HepG2 (cell line): ENCODE results near the gene DCAF6. TPM values are rescaled to one million over a fixed set of nuclear protein-coding genes. Genes with fewer than 3 reads are reported as not detected.

ENCODE experiments used
- ATAC-seq: fragments of 200-7000 bp; cut with Tn5 transposase; 3 replicates; pipeline ENCODE4 v1.9.1; 2020; ENCODE audit warnings: mild to moderate bottlenecking, moderate library complexity
- BruUV-seq: library from RNA; stranded (reverse); fragments of 400-500 nt; replicated peaks from 2 replicates; lab custom pipeline; 2021; lab: Mats Ljungman, UMichigan
- CTCF ChIA-PET: fragments of 300-600 bp; formaldehyde crosslinking; extraction: SDS; loops from one replicate; lab custom pipeline; 2021; ENCODE audit warnings: low total read pairs, inconsistent platforms, low intra/inter-chr PET ratio; lab: Yijun Ruan, JAX
- POLR2A ChIA-PET: fragments of 350-600 bp; sonication (Branson Sonifier 250); formaldehyde crosslinking; loops from one replicate; lab custom pipeline; 2020; ENCODE audit warnings: antibody characterized with exemption, inconsistent platforms; lab: Yijun Ruan, JAX
- DNase-seq: peaks from one replicate; pipeline ENCODE4 v3.0.0-alpha.2; 2015; ENCODE audit warnings: low spot score
- FAIRE-seq: peaks from 3 replicates; lab custom pipeline; 2011; peaks lifted over from hg19 to GRCh38; lab: Jason Lieb, UNC
- H2AFZ ChIP-seq: one replicate; pipeline ENCODE4 v1.6.1; 2011; ENCODE audit warnings: low read length, inconsistent platforms
- H3K27ac ChIP-seq: fragments of 300-600 bp; 3 replicates; pipeline ENCODE4 v1.8.0; 2011; ENCODE audit warnings: mixed run types, mild to moderate bottlenecking, mixed read lengths, low read length, inconsistent platforms; ENCODE audit not compliant: insufficient read depth; ENCODE audit errors: extremely low read length
- H3K27me3 ChIP-seq, 2 experiments: fragments of 200-600 bp in 1 of 2; 2 replicates in 1 of 2; 3 replicates in 1 of 2; pipeline versions ENCODE4 v1.6.0 to v1.8.0; 2011; ENCODE audit warnings: low read length in 2 of 2, mild to moderate bottlenecking in 2 of 2, moderate library complexity in 2 of 2, inconsistent platforms in 1 of 2; ENCODE audit not compliant: insufficient read depth in 2 of 2, control insufficient read depth in 1 of 2
- H3K36me3 ChIP-seq, 2 experiments: fragments of 200-600 bp in 1 of 2; replicated peaks in 1 of 2; 2 replicates in 1 of 2; 3 replicates in 1 of 2; pipeline versions ENCODE4 v1.5.1 to v1.8.0; 2011; ENCODE audit warnings: low read length in 2 of 2, inconsistent platforms in 1 of 2; ENCODE audit not compliant: insufficient read depth in 2 of 2, control insufficient read depth in 1 of 2
- H3K4me1 ChIP-seq: 2 replicates; pipeline ENCODE4 v1.5.1; 2012; ENCODE audit warnings: low read length, inconsistent platforms; ENCODE audit not compliant: insufficient read depth
- H3K4me2 ChIP-seq: 2 replicates; pipeline ENCODE4 v1.6.0; 2011; ENCODE audit warnings: low read depth, low read length, inconsistent platforms
- H3K4me3 ChIP-seq, 3 experiments: fragments of 200-600 bp in 1 of 3; sonication (generic), shearing (Covaris generic) in 1 of 3; replicated peaks in 1 of 3; 2 replicates each; pipeline ENCODE4 v1.5.1; 2011 to 2016; ENCODE audit warnings: low read length in 3 of 3, inconsistent platforms in 2 of 3, low read depth in 2 of 3, mild to moderate bottlenecking in 2 of 3, control low read depth in 1 of 3, mixed read lengths in 1 of 3; ENCODE audit not compliant: insufficient read depth in 1 of 3
- H3K79me2 ChIP-seq: one replicate; pipeline ENCODE4 v1.6.1; 2011; ENCODE audit warnings: low read length, inconsistent platforms; ENCODE audit not compliant: insufficient read depth
- H3K9ac ChIP-seq: 2 replicates; pipeline ENCODE4 v1.6.0; 2011; ENCODE audit warnings: mild to moderate bottlenecking, low read depth, low read length, inconsistent platforms; ENCODE audit not compliant: insufficient read depth
- H3K9me3 ChIP-seq: 2 replicates; pipeline ENCODE4 v1.5.1; 2012; ENCODE audit warnings: mild to moderate bottlenecking, low read length
- H4K20me1 ChIP-seq: 2 replicates; pipeline ENCODE4 v1.6.0; 2011; ENCODE audit warnings: inconsistent platforms, mild to moderate bottlenecking, low read length, moderate library complexity; ENCODE audit not compliant: insufficient read depth
- ARHGAP35 ChIP-seq: sonication (generic); formaldehyde crosslinking; IDR thresholded peaks from 2 replicates; pipeline ENCODE4 v1.9.0; 2022; ENCODE audit warnings: mild to moderate bottlenecking, inconsistent platforms, moderate library complexity, missing genetic modification reagents, borderline replicate concordance
- CREB1 ChIP-seq, 2 experiments: fragments of 450-650 bp in 1 of 2; IDR thresholded peaks; 2 replicates each; pipeline ENCODE4 v1.6.1; 2016 to 2017; ENCODE audit warnings: control low read depth in 1 of 2, mild to moderate bottlenecking in 1 of 2, missing compliant biosample characterization in 1 of 2, missing genetic modification characterization in 1 of 2
- NFIB ChIP-seq: sonication (generic); formaldehyde crosslinking; IDR thresholded peaks from 2 replicates; pipeline ENCODE4 v1.9.0; 2021; ENCODE audit warnings: missing genetic modification reagents, mild to moderate bottlenecking, borderline replicate concordance
- NFRKB ChIP-seq: fragments of 450-650 bp; IDR thresholded peaks from 2 replicates; pipeline ENCODE4 v1.6.1; 2017
- REPIN1 ChIP-seq: sonication (generic); formaldehyde crosslinking; IDR thresholded peaks from 2 replicates; pipeline ENCODE4 v1.8.0; 2022; ENCODE audit warnings: missing genetic modification reagents, low read depth, mild to moderate bottlenecking, borderline replicate concordance
- TEAD2 ChIP-seq: sonication (generic); formaldehyde crosslinking; IDR thresholded peaks from 2 replicates; pipeline ENCODE4 v1.9.0; 2021; ENCODE audit warnings: missing genetic modification reagents
- TFDP2 ChIP-seq: sonication (generic); formaldehyde crosslinking; IDR thresholded peaks from 2 replicates; pipeline ENCODE4 v1.4.0; 2020; ENCODE audit warnings: missing genetic modification reagents
- TSC22D2 ChIP-seq: sonication (generic); formaldehyde crosslinking; IDR thresholded peaks from 2 replicates; pipeline ENCODE4 v1.5.1; 2020; ENCODE audit warnings: missing genetic modification reagents, mild to moderate bottlenecking, borderline replicate concordance
- ZNF138 ChIP-seq: sonication (generic); formaldehyde crosslinking; IDR thresholded peaks from 2 replicates; pipeline ENCODE4 v1.5.0; 2020; ENCODE audit warnings: mild to moderate bottlenecking, low read depth, missing genetic modification reagents
- ZNF225 ChIP-seq: sonication (generic); formaldehyde crosslinking; IDR thresholded peaks from 2 replicates; pipeline ENCODE4 v1.4.0; 2020; ENCODE audit warnings: mild to moderate bottlenecking, missing genetic modification reagents
- ZNF496 ChIP-seq: sonication (generic); formaldehyde crosslinking; IDR thresholded peaks from 2 replicates; pipeline ENCODE4 v1.8.1; 2023; ENCODE audit warnings: mild to moderate bottlenecking, moderate library complexity, missing genetic modification reagents; ENCODE audit not compliant: insufficient replicate concordance
- ZNF768 ChIP-seq: sonication (generic); formaldehyde crosslinking; IDR thresholded peaks from 2 replicates; pipeline ENCODE4 v1.4.0; 2020; ENCODE audit warnings: missing genetic modification reagents
- ZNF772 ChIP-seq: sonication (generic); formaldehyde crosslinking; IDR thresholded peaks from 2 replicates; pipeline ENCODE4 v1.5.0; 2020; ENCODE audit warnings: mild to moderate bottlenecking, missing genetic modification reagents
- WGBS: methylation state at CpG from one replicate; pipeline ENCODE4 v1.1.6; 2017; ENCODE audit warnings: low lambda C conversion rate; 5-methylcytosine and 5-hydroxymethylcytosine counted together
- in situ Hi-C: cut with HindIII; loops from 2 replicates; pipeline ENCODE4 v1.10.0; 2017; ENCODE audit warnings: low pct_unique_long_range_greater_than_20kb; ENCODE audit not compliant: extremely low pct_ligation_motif_present
- intact Hi-C: fragments of 100-400 bp; cut with micrococcal nuclease; formaldehyde crosslinking; loops from one replicate; pipeline ENCODE4 v1.10.0; 2022; ENCODE audit not compliant: unreplicated experiment
- polyA plus RNA-seq, 8 experiments: library from polyadenylated mRNA; depleted of rRNA in 3 of 8; stranded (reverse) in 7 of 8; unstranded in 1 of 8; fragments of >200 nt; fragmentation: Illumina TruSeq in 4 of 8; extraction: Trizol in 4 of 8; gene quantifications; 2 replicates each; pipeline versions ENCODE4 v1.2.1 to v1.2.3, GENCODE V29; 2011 to 2016; ENCODE audit warnings: low read depth in 4 of 8, missing spikeins in 1 of 8, mixed read lengths in 1 of 8; ENCODE audit not compliant: insufficient read depth in 1 of 8
- total RNA-seq, 5 experiments: library from RNA; depleted of rRNA; stranded (reverse); fragments of >200 nt; fragmentation: Illumina TruSeq; extraction: Trizol; gene quantifications; 2 replicates each; pipeline ENCODE4 v1.2.3, GENCODE V29; 2016; ENCODE audit warnings: low read depth in 1 of 5

Gene DCAF6
- total and polyA plus RNA-seq, 2 of the 13 experiments (the other 11 are each of a cell fraction or from before 2014, with no cell fraction given) = 24.7 to 33.7 TPM

DNA sequence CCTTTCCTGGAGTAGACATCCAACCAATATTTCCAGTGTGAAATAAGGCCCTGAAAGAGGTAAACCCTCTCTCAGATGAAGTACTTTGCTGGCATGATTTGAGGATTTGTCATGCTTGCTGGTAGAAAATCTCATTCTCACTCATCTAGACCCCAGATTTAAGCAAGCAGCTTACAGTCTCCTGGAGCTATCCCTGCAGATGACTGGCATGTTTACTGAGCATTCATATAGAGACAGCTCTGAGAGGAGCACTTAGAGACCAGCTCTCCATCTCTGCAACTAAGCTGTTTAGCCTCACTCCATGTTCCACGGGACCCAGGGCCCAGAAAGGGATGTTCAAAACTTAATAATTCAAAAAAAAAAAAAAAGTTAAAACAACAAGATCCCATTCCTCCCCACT, 166.0 kb downstream of the DCAF6 start:
- in situ Hi-C loops = no loop called here

DNA sequence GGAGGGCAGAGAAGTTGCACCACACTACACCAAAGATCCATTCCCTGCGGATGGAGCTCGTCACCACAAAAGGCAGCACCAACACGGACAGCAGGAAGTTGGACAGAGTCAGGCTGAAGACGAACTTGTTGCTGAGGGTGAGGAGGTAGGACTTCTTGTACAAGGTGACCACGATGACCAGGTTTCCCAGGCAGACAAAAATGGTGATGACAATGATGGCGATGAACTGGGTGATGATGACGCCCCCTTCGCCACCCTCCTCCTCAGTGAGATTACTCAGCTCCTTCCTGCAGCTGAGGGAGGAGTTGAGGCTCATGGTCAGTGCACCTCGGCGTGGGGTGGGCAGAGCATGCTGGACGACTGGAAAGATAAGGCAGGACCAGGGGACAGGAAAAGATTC, 168.1 kb downstream of the DCAF6 start:
- no peak for DNase-seq
- CTCF ChIA-PET = no interaction called here
- no peak for FAIRE-seq
- POLR2A ChIA-PET = no interaction called here
- Histone ChIP-seq H3K27ac (no peak overlapping the region), H3K9me3 (no peaks in the 10 kb centered on the region), H4K20me1 (no peaks in the 10 kb centered on the region), H3K27me3 (no peaks in the 10 kb centered on the region), H3K9ac (no peak overlapping the region), H3K4me3 (no peak overlapping the region), H3K4me1 (peaks cover 45% of the 10 kb centered on the region), H3K36me3 (no peaks in the 10 kb centered on the region), H3K79me2 (no peaks in the 10 kb centered on the region), H3K4me2 (no peak overlapping the region), H2AFZ (no peak overlapping the region)
- ATAC-seq = 0 out of 3 replicates have a peak, but pooled peaks have one; percentile 11
- in situ Hi-C loops (no loop called here), intact Hi-C loops (no loop called here)
- BruUV-seq = no TSS peak
- 63% methylated on average over 11 of the region's 11 CpGs for WGBS
- TF ChIP-seq ZNF225 (CRISPR knock-in tag) (no peak), CREB1 (IDR thresholded peaks at IDR 0.05) (peak; percentile 52; the same call in 1 of the 2 replicates), CREB1 (CRISPR knock-in tag; IDR thresholded peaks at IDR 0.05) (no peak)

More for the DNA sequence above, 166.0 kb downstream of the DCAF6 start:
- TF ChIP-seq ZNF496 (CRISPR knock-in tag) (no peak), TFDP2 (no peak), NFRKB (no peak), NFIB (CRISPR knock-in tag) (no peak), ZNF772 (CRISPR knock-in tag) (no peak), ZNF768 (no peak), TSC22D2 (CRISPR knock-in tag) (no peak), REPIN1 (no peak), TEAD2 (CRISPR knock-in tag) (no peak), ARHGAP35 (CRISPR knock-in tag) (no peak), ZNF138 (CRISPR knock-in tag) (no peak)
- Histone ChIP-seq H3K36me3 (no peaks in the 10 kb centered on the region), H3K27me3 (peaks cover 0 to 1% of the 10 kb centered on the region in 2 experiments; a peak in 1 of 5 replicates), H3K4me2 (no peak overlapping the region), H3K27ac (no peak overlapping the region), H3K4me3 (no peak overlapping the region), H2AFZ (no peak overlapping the region), H3K9ac (no peak overlapping the region), H4K20me1 (no peaks in the 10 kb centered on the region), H3K79me2 (no peaks in the 10 kb centered on the region), H3K4me1 (peaks cover 38% of the 10 kb centered on the region), H3K9me3 (no peaks in the 10 kb centered on the region)
- FAIRE-seq (no peak), ATAC-seq (no peak), DNase-seq (no peak)
- no TSS peak for BruUV-seq
- intact Hi-C loops = no loop called here
- WGBS = 10% methylated on average over 1 of the region's 1 CpG
- CTCF ChIA-PET = no interaction called here
- POLR2A ChIA-PET = no interaction called here
